DMS53 (cell line): Measurements from ENCODE around the gene MRAP.

Experiments
- DNase-seq: peaks from one replicate; lab custom pipeline; 2025; lab: John Stamatoyannopoulos, UW

MRAP gene

DNA sequence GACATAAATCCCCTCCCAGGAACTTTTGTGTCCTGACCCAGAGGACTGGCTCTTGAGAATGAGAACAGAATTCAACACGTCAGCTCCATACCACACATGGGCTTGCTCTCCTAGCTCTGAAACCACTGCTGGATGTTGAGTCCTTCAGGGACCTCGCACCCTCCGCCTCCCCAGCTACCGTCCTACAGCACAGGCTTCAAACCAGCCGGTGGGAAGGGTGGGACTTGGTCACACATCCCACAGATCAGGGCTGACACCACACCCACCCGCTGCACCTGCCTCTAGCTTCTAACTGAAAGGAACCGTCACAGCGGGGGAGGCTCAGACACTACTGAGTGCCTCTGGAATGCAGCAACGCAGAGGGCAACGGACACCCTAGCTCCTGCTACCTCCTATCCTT is 24.0 kb downstream of the MRAP start:
- DNase-seq, result no peak

- DNase-seq, result no peak
Measured at GRCh38 chr21:32325706-32326105, 27.1 kb downstream of the MRAP start.

GRCh38 chr21:32328595-32328994 is 29.9 kb downstream of the MRAP start:
- DNase-seq, result no peak

DNA sequence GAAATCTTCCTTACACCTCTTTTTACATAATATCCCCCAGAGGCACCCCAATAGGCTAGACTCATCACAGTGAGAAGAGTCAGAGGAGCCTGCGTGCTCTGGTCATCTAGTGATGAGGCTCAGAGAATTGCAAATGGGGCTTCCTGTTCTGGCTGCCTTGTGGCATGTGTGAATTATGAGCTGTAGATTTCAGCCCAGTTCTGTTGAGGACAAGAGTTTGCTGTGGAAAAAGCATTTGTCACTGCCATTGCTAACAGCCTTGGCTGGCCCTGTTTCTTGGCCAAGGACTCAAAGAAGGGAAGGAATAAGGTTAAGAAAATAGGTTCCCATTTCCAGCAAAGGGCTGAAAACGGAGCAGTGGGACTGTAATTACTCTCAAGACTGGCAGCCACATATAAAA is 30.7 kb downstream of the MRAP start:
- no peak for DNase-seq

DNA sequence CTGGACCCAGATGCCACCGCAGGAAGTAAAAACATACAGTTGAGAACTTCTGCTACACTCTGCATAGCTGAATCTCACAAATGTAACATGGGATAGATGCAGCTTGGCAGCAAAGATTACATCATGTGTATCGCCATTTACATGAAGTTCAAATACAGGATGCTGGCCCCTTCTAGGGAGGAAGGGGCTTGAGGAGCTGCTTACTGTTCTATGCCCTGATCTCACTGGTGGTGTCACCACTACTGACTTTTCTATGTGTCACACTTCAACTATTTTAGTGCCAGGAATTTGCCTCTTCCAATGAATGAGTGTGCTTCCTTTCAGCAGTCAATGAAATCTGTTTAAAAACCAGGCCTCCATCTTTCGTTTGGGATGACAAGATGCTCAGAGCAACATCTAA is 31.1 kb downstream of the MRAP start:
- no peak for DNase-seq

DNA sequence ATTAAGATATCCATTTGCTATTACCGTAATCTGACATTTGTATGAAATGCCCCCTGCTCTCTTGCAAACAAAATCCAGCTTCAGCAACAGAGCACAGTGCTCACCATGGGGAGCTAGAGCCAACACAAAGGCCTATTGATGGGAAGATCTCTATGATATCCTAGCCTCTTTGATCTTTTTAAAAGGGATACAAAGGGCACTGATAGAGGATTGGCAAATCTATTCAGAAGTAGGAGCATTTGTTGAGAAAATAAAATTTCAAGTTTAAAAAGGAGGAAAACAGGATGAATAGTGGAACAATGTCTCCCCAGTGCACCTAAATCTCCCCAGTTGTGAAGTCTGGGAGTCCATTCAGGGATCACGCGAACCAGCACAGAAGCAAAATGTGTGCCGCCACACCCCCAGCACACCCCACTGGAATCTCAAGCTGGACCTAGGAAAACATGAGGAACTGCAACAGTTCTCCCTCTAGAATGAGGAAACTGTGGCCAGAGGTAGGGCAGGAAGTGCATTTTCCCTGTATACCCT is 32.2 kb downstream of the MRAP start:
- DNase-seq, result no peak

GRCh38 chr21:32331444-32332305 is 33.0 kb downstream of the MRAP start:
- no peak for DNase-seq

DNA sequence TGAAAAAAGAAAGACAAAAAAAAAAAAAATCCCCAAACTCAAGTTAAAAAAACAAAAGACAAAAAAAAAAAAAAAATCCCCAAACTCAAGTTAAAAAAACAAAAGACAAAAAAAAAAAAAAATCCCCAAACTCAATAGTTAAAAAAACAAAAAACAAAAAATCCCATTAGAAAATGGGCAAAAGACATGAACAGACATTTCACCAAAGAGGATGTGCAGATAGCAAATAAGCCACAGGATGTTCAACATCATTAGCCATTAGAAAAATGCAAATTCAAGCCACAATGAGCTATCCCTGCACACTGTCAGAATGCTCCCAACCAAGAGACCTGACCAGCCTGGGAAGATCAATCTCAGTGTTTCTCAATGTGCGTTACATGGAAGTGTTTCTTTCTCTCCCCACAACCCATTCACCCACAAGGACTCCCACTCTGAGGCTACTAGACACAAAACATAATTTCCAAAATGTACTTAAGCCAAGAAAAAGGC is 33.9 kb downstream of the MRAP start:
- DNase-seq, result no peak

DNA sequence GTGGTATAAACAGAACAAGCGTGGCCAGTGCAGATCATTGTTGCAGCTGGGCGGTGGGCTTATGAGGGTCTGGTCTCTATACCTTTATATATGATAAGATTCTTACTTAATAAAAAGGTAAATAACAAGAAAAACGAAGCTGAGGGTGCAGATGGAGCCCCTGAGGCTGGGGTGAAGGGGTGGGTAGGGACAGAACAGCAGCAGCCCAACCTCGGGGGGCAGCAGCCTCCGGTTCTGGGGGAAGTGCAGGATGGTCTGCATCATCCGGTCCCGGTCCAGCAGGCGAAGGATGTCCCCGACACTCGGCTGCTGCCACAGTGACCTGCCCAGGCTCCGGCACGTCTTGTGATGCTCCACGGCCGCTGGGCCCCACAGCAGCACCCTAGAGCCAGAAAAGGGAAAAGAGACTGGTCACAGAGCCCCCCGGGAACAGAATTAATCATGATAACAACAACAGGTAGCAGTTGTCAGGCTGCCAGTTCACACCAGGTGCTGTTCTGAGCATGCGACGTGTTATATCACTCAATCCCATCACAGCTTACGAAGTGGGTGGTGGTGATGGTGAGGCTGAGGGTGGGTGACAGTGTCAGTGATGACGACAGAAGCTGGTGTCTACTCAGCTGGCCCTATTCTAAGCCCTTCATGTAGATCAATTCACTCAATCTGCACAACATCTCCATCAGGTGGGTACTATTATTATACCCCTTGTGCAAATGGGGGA is 35.5 kb downstream of the MRAP start:
- no peak for DNase-seq

GRCh38 chr21:32334980-32335531 is 36.4 kb downstream of the MRAP start:
- no peak for DNase-seq

DNA sequence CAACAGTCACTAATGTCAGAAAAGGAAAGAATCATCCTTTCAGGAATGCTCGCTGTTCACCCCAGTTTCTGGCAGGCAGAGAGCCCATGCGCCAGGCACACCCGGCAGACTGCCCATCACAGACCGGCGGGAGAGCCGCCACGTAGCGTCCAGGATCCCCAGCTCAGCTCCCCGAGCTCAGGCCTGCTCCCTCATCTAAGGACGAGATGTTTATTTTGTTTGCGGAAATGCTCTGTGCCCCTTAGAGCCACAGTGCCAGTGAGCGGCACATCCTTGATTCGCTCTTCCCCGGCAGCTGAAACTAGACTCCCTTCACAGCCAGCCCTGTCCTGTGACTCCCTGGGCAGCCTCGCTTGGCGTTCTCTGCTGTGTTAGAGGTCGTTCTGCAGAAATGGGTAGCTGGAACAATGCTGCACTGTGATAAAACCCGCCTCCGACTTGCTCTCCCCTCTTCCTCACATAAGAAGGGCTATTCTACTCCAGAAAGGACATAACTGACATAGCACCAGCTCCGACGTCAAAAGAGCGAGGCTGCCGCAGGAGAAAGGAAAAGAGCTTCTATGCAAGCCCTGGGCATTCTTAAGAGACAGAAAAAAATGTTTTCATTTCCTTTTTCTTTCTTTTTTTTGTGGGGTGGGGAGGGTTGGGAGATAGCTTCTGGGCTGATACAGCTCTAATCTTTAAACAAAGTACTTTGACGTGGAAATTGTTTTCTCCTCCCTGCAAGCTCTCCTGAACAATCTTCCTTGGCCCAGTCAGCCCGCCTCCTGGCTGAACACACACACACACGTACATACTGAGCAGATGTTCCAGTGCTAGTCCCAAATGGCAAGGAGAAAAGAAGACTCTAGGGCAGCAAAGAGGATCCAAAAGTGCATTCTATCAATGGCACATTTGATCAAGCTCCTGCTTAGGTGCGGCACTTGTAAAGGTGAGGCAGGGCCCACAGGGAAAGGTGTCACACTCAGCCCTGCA is 37.2 kb downstream of the MRAP start:
- DNase-seq, result no peak

DNA sequence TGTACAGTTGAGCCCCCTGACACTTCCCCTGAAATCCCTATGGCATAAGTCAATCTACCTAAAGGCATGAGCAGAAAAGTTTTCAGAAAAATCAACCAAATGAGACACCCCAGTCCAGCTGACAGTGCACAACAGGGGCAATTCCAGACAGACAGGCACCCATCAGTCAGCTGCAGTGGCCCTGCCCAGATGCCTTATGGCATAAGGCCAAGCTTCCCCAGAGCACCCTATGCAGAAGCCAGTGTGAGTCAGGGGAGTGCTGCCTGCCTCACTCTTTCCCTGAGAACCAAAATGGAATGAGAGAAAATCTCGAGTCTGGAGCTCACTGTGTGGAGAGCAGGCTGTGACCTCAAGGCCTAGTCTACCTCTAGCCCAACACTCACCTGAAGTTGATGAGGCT is 38.1 kb downstream of the MRAP start:
- no peak for DNase-seq

DNA sequence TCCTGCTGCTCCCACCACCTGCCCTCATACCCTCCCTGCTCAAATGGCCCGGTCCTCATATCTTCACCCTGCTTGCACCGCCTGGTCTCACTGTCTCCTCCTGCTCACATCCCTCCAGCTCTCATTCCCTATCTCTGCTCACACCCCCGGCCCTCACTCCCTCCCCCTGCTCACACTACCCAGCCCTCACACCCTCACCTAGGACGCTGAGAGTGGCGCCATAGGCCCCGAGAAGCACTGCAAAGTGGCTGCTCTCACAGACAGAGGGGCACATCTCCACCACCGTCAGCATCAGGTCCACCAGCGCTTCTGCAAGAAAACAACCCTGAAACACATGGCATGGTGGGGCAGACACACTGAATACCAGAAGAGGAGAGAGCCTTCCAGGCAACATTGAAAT is 38.6 kb downstream of the MRAP start:
- no peak for DNase-seq

DNA sequence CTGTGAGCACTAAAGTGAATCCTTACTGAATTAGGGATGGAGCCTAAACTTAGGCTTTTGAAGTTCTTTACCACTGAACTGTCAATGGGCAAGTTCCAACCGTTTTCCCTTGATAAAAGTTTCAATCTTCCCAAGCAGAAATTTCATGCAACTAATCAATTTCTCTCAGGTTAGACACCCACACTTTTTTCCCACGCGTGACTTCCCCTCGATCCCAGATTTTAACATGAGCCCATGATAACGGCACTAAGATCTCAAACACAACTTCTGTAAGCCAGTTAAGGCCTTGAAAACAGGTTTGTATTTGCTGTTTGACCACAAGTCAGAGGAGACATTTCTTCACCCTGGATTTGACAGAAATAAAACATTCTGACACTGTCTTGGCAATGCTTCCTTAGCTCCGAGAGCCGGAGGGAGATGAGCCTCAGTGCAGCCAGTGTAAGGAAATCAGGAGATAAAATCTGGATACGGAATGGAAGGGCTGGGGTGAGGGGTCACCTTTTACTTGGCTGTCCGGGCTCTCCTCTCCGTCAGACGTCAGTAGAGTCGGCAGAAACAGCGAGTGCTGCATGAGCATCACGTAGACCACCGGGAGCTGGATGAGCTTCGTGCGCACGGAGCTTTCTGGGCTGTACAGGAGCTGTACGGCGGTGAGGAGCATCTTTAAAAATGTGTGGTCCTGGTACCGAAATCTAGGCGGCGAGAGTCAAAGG is 39.7 kb downstream of the MRAP start:
- DNase-seq, result no peak

GRCh38 chr21:32340863-32341848 is 42.5 kb downstream of the MRAP start:
- DNase-seq, result no peak

GRCh38 chr21:32346951-32347350 is 48.3 kb downstream of the MRAP start:
- no peak for DNase-seq

GRCh38 chr21:32347351-32347750 is 48.7 kb downstream of the MRAP start:
- DNase-seq, result no peak

DNA sequence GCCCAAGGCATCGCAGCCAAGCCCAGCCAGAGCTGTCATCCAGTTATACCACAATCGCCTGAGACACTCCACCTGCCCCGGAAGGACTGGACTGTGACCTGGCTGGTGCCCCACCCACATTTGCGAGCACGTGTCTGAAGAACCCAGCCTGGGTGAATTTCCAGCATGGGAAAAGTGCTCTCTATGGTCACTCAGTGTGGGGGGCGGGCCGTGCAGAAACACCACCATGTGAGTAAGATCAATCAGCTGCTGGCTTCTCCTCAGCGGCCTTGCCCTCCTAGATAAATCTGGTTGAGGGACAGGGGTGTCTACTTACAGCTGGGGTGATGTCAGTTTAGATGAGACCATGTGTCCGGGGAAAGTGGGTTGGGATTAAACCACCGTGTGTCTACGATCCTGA is 49.3 kb downstream of the MRAP start:
- no peak for DNase-seq

- no peak for DNase-seq
Measured at GRCh38 chr21:32348604-32349332, 50.1 kb downstream of the MRAP start.
